WTC11 (cell line): ENCODE results near the gene GRM3. TPM values are rescaled to one million over a fixed set of nuclear protein-coding genes. Genes with fewer than 3 reads are reported as not detected.

ENCODE experiments used
- ATAC-seq: fragments of 200-7000 bp; cut with Tn5 transposase; 2 replicates; pipeline ENCODE4 v1.10.0; 2021; ENCODE audit warnings: mild to moderate bottlenecking, moderate library complexity
- CTCF ChIA-PET: fragments of 300-600 bp; sonication (Branson Sonifier 250); formaldehyde crosslinking; loops from one replicate; lab custom pipeline; 2021; ENCODE audit warnings: antibody characterized with exemption; lab: Charles Lee
- POLR2A ChIA-PET: fragments of 350-600 bp; sonication (Branson Sonifier 250); formaldehyde crosslinking; loops from one replicate; lab custom pipeline; 2021; ENCODE audit warnings: antibody characterized with exemption; lab: Charles Lee
- DNase-seq: peaks from one replicate; pipeline ENCODE4 v3.0.0; 2021; ENCODE audit warnings: low spot score
- H3K27ac Mint-ChIP-seq: 2 replicates; pipeline ENCODE4 v1.8.0; 2021; ENCODE audit warnings: mixed read lengths
- H3K27me3 Mint-ChIP-seq: 2 replicates; pipeline ENCODE4 v1.8.0; 2021; ENCODE audit warnings: low read depth, mild to moderate bottlenecking, moderate library complexity, mixed read lengths
- H3K36me3 Mint-ChIP-seq: 2 replicates; pipeline ENCODE4 v1.8.0; 2021; ENCODE audit warnings: mixed read lengths
- H3K4me1 Mint-ChIP-seq: 2 replicates; pipeline ENCODE4 v1.8.0; 2022; ENCODE audit warnings: mixed read lengths
- H3K4me3 Mint-ChIP-seq: 2 replicates; pipeline ENCODE4 v1.8.0; 2021; ENCODE audit warnings: mild to moderate bottlenecking, moderate library complexity, mixed read lengths
- H3K9me3 Mint-ChIP-seq: 2 replicates; pipeline ENCODE4 v1.8.0; 2021; ENCODE audit warnings: mixed read lengths
- AFF4 ChIP-seq: sonication (generic); formaldehyde crosslinking; IDR thresholded peaks from 2 replicates; pipeline ENCODE4 v1.8.1; 2023; ENCODE audit warnings: mild to moderate bottlenecking, missing genetic modification reagents, borderline replicate concordance
- ATF2 ChIP-seq: sonication (generic); formaldehyde crosslinking; IDR thresholded peaks from 2 replicates; pipeline ENCODE4 v1.8.1; 2022; ENCODE audit warnings: low read depth, missing genetic modification reagents, borderline replicate concordance
- CTCF ChIP-seq: fragments of 200-600 bp; IDR thresholded peaks from 2 replicates; pipeline ENCODE4 v1.8.0; 2022; ENCODE audit warnings: antibody characterized with exemption
- FOXJ3 ChIP-seq: sonication (generic); formaldehyde crosslinking; IDR thresholded peaks from 2 replicates; pipeline ENCODE4 v1.9.0; 2021; ENCODE audit warnings: missing genetic modification reagents, mild to moderate bottlenecking, borderline replicate concordance
- GTF2I ChIP-seq: fragments of 250-450 bp; sonication (Bioruptor Pico); conservative IDR thresholded peaks from 2 replicates; pipeline ENCODE4 v1.4.0; 2021; ENCODE audit warnings: mild to moderate bottlenecking
- HMGA2 ChIP-seq: fragments of 250-450 bp; sonication (Bioruptor Pico); IDR thresholded peaks from 2 replicates; pipeline ENCODE4 v1.4.0; 2021; ENCODE audit warnings: mild to moderate bottlenecking, moderate library complexity
- JAZF1 ChIP-seq: fragments of 250-450 bp; sonication (Bioruptor Pico); IDR thresholded peaks from 2 replicates; pipeline ENCODE4 v1.9.0; 2021; ENCODE audit warnings: moderate library complexity, mild to moderate bottlenecking, inconsistent platforms
- KAT7 ChIP-seq: sonication (generic); formaldehyde crosslinking; IDR thresholded peaks from 2 replicates; pipeline ENCODE4 v1.8.1; 2023; ENCODE audit warnings: missing genetic modification reagents, mild to moderate bottlenecking, borderline replicate concordance
- MLX ChIP-seq: sonication (generic); formaldehyde crosslinking; IDR thresholded peaks from 2 replicates; pipeline ENCODE4 v1.8.1; 2023; ENCODE audit warnings: mild to moderate bottlenecking, missing genetic modification reagents, moderate library complexity
- MXD4 ChIP-seq: fragments of 250-450 bp; sonication (Bioruptor Pico); IDR thresholded peaks from 2 replicates; pipeline ENCODE4 v1.8.0; 2021; ENCODE audit warnings: mild to moderate bottlenecking, moderate library complexity, borderline replicate concordance
- SP1 ChIP-seq: sonication (generic); formaldehyde crosslinking; conservative IDR thresholded peaks from 2 replicates; pipeline ENCODE4 v1.8.1; 2022; ENCODE audit warnings: missing genetic modification reagents
- ZNF219 ChIP-seq: sonication (generic); formaldehyde crosslinking; IDR thresholded peaks from 2 replicates; pipeline ENCODE4 v1.8.0; 2023; ENCODE audit warnings: missing genetic modification reagents, mild to moderate bottlenecking, borderline replicate concordance
- ZNF317 ChIP-seq: sonication (generic); formaldehyde crosslinking; IDR thresholded peaks from 2 replicates; pipeline ENCODE4 v1.8.1; 2023; ENCODE audit warnings: low read depth, mild to moderate bottlenecking, moderate library complexity, missing genetic modification reagents, borderline replicate concordance
- ZNF416 ChIP-seq: fragments of 250-450 bp; sonication (Bioruptor Pico); IDR thresholded peaks from 2 replicates; pipeline ENCODE4 v1.9.0; 2021; ENCODE audit warnings: mild to moderate bottlenecking, inconsistent platforms
- ZNF512 ChIP-seq: sonication (generic); formaldehyde crosslinking; IDR thresholded peaks from 2 replicates; pipeline ENCODE4 v1.8.1; 2022; ENCODE audit warnings: missing genetic modification reagents, borderline replicate concordance
- total RNA-seq: library from RNA; stranded (reverse); gene quantifications from 3 replicates; pipeline ENCODE4 v1.2.3, GENCODE V29; 2021

Gene GRM3
- total RNA-seq, 1 experiment from 2014 or later, result 0.94 TPM

- no peak for TF ChIP-seq CTCF
These were observed 146.7 kb downstream of the GRM3 start (continued) for GRCh38 chr7:86790383-86790782.

GRCh38 chr7:86792260-86792659, 148.6 kb downstream of the GRM3 start:
- H3K9me3 Mint-ChIP-seq, result peaks cover 13% of the 10 kb centered on the region
- ATAC-seq (no peak), DNase-seq (no peak)
- H3K27me3 Mint-ChIP-seq, result no peaks in the 10 kb centered on the region
- TF ChIP-seq FOXJ3 (no peak), ZNF512 (CRISPR knock-in tag) (no peak), JAZF1 (CRISPR knock-in tag) (no peak), GTF2I (CRISPR knock-in tag) (no peak), ATF2 (CRISPR knock-in tag) (no peak), KAT7 (CRISPR knock-in tag) (no peak), ZNF416 (CRISPR knock-in tag) (no peak)
- ChIA-PET CTCF (no interaction called here), POLR2A (no interaction called here)
- H3K36me3 Mint-ChIP-seq, result peaks cover 7% of the 10 kb centered on the region
- H3K4me3 Mint-ChIP-seq, result no peak overlapping the region
- H3K27ac Mint-ChIP-seq, result no peak overlapping the region
- no peaks in the 10 kb centered on the region for H3K4me1 Mint-ChIP-seq

- TF ChIP-seq ZNF219 (no peak), ZNF317 (no peak), HMGA2 (no peak), MLX (CRISPR knock-in tag) (no peak), ZNF416 (CRISPR knock-in tag) (no peak), SP1 (CRISPR knock-in tag) (no peak), AFF4 (CRISPR knock-in tag) (no peak), MXD4 (no peak)
- ChIA-PET POLR2A (no interaction called here), CTCF (no interaction called here)
- Mint-ChIP-seq H3K27me3 (no peaks in the 10 kb centered on the region), H3K36me3 (peaks cover 10% of the 10 kb centered on the region), H3K4me1 (no peaks in the 10 kb centered on the region), H3K27ac (no peak overlapping the region), H3K9me3 (peaks cover 16% of the 10 kb centered on the region), H3K4me3 (no peak overlapping the region)
- ATAC-seq (no peak), DNase-seq (no peak)
These were observed 149.4 kb downstream of the GRM3 start for GRCh38 chr7:86793136-86793535.
